Measurements from ENCODE around the gene ABTB2. TPM values are rescaled to one million over a fixed set of nuclear protein-coding genes. Genes with fewer than 3 reads are reported as not detected.
"Not testable (repeated sequence)": the region's sequence is repeated elsewhere in the genome, so short reads cannot be mapped to it uniquely, and the experiment has no call there.

ABTB2 gene
- polyA plus RNA-seq, 3 donors: 1.1 to 3.2 (median 2.8) TPM

GRCh38 chr11:34192481-34193401 lies 165.1 kb downstream of the ABTB2 start:
- WGBS, 3 donors: 51 to 80% (median 53%) methylated on average over 12 to 14 of the region's 14 CpGs
- no peak overlapping the region for H3K27ac ChIP-seq (ENCODE audit: low read depth, low read length)

GRCh38 chr11:34191578-34191977 lies 166.2 kb downstream of the ABTB2 start:
- 79 to 93% (median 85%) methylated on average over 5 of the region's 5 CpGs for WGBS, 3 donors
- no peak overlapping the region for H3K27ac ChIP-seq (ENCODE audit: low read depth, low read length)

GRCh38 chr11:34190192-34191139 lies 167.3 kb downstream of the ABTB2 start:
- 90 to 94% (median 92%) methylated on average over 7 to 8 of the region's 8 CpGs for WGBS, 3 donors
- no peak overlapping the region for H3K27ac ChIP-seq (ENCODE audit: low read depth, low read length)

GRCh38 chr11:34189191-34189590 lies 168.6 kb downstream of the ABTB2 start:
- 78 to 85% (median 85%) methylated on average over 9 of the region's 9 CpGs for WGBS, 3 donors
- H3K27ac ChIP-seq (ENCODE audit: low read depth, low read length): no peak overlapping the region

GRCh38 chr11:34188181-34188580 lies 169.6 kb downstream of the ABTB2 start:
- no peak overlapping the region for H3K27ac ChIP-seq (ENCODE audit: low read depth, low read length)
- WGBS, 3 donors: 78 to 83% (median 83%) methylated on average over 5 of the region's 5 CpGs

GRCh38 chr11:34185926-34186841 lies 171.6 kb downstream of the ABTB2 start:
- H3K27ac ChIP-seq (ENCODE audit: low read depth, low read length): no peak overlapping the region
- 65 to 85% (median 68%) methylated on average over 22 of the region's 22 CpGs for WGBS, 3 donors

- no peak overlapping the region for H3K27ac ChIP-seq (ENCODE audit: low read depth, low read length)
- 78 to 91% (median 91%) methylated on average over 14 of the region's 14 CpGs for WGBS, 3 donors
Observed at GRCh38 chr11:34184505-34185015, 173.2 kb downstream of the ABTB2 start.

GRCh38 chr11:34183848-34184391 lies 173.9 kb downstream of the ABTB2 start:
- 85 to 87% (median 86%) methylated on average over 9 of the region's 9 CpGs for WGBS, 3 donors
- H3K27ac ChIP-seq (ENCODE audit: low read depth, low read length): no peak overlapping the region

- 93 to 97% (median 96%) methylated on average over 13 of the region's 13 CpGs for WGBS, 3 donors
- H3K27ac ChIP-seq (ENCODE audit: low read depth, low read length): no peak overlapping the region
Observed at GRCh38 chr11:34182921-34183685, 174.7 kb downstream of the ABTB2 start.

GRCh38 chr11:34182425-34182824 lies 175.4 kb downstream of the ABTB2 start:
- no peak overlapping the region for H3K27ac ChIP-seq (ENCODE audit: low read depth, low read length)
- WGBS, 3 donors: 88 to 97% (median 94%) methylated on average over 2 of the region's 2 CpGs

- H3K27ac ChIP-seq (ENCODE audit: low read depth, low read length): no peak overlapping the region
- 85 to 90% (median 87%) methylated on average over 8 of the region's 8 CpGs for WGBS, 3 donors
Observed at GRCh38 chr11:34181856-34182405, 175.9 kb downstream of the ABTB2 start.

GRCh38 chr11:34181251-34181650 lies 176.6 kb downstream of the ABTB2 start:
- no peak overlapping the region for H3K27ac ChIP-seq (ENCODE audit: low read depth, low read length)
- 69 to 88% (median 70%) methylated on average over 5 of the region's 5 CpGs for WGBS, 3 donors

GRCh38 chr11:34180814-34181165 lies 177.0 kb downstream of the ABTB2 start:
- WGBS, 3 donors: 85 to 88% (median 86%) methylated on average over 5 of the region's 5 CpGs
- not testable (repeated sequence) for H3K27ac ChIP-seq (ENCODE audit: low read depth, low read length)

- WGBS, 3 donors: 73 to 79% (median 78%) methylated on average over 6 of the region's 6 CpGs
- H3K27ac ChIP-seq (ENCODE audit: low read depth, low read length): no peak overlapping the region
Observed at GRCh38 chr11:34180040-34180813, 177.6 kb downstream of the ABTB2 start.

- WGBS, 3 donors: 88 to 94% (median 91%) methylated on average over 9 of the region's 9 CpGs
- H3K27ac ChIP-seq (ENCODE audit: low read depth, low read length): no peak overlapping the region
Observed at GRCh38 chr11:34179026-34179675, 178.7 kb downstream of the ABTB2 start.
